ENCODE measurements around the gene G3BP1. TPM values are rescaled to one million over a fixed set of nuclear protein-coding genes. Genes with fewer than 3 reads are reported as not detected.

The G3BP1 gene
- total RNA-seq, 1 experiment from 2014 or later = 157 TPM

DNA sequence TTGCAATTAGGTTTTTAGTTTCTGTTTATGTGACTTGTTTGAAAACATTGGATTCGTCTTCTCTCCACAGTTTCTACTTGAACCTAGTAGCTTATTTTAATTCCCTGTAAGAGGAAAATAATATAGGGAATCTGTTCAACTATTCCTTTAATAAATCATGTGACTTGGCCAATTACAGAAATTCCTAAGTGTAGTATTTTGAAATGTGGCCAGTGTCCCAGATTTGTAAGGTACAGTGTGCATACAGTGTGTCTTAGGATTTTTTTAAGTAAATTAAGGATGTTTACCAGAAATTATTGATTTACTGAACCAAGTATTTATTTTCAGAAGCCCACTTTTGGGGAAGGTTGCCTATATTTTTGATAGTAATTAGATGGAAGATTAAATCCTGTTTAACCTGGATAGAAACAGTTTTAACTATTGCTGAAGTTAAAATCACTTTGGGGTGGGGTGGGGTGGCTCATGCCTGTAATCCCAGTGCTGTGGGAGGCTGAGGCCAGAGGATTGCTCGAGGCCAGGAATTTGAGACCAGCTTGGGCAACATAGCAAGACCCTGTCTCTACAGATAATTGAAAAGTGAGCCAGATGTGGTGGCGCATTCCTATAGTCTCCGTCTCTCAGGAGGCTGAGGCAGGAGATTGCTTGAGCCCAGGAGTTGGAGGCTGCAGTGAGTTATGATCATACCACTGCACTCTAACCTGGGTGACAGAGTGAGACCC lies 36.9 kb downstream of the G3BP1 start:
- POLR2A ChIA-PET (ENCODE audit: unreplicated experiment) = no interaction called here
- Histone ChIP-seq H3K9me2 (replicated peaks; ENCODE audit: low read length) (no peaks in the 10 kb centered on the region), H3K79me2 (ENCODE audit: low read length) (peaks cover 34% of the 10 kb centered on the region), H3F3A (ENCODE audit: low read length, unreplicated experiment) (no peaks in the 10 kb centered on the region), H3K9ac (ENCODE audit: low read length) (no peak overlapping the region), H3K4me1 (ENCODE audit: insufficient read depth, low read length) (no peaks in the 10 kb centered on the region), H3K27me3 (ENCODE audit: low read length) (no peaks in the 10 kb centered on the region), H3K4me3 (ENCODE audit: low read length) (no peak overlapping the region), H3K9me3 (ENCODE audit: low read length) (no peaks in the 10 kb centered on the region), H3K4me2 (ENCODE audit: low read length) (no peak overlapping the region), H3K36me3 (ENCODE audit: low read depth, low read length) (peaks cover 85% of the 10 kb centered on the region), H4K20me1 (ENCODE audit: low read length) (peaks cover 27% of the 10 kb centered on the region), H3K27ac (ENCODE audit: low read length) (no peak overlapping the region), H2AFZ (ENCODE audit: low read length) (no peak overlapping the region)
- intact Hi-C loops (cut with micrococcal nuclease) = no loop called here
- ATAC-seq (no peak), DNase-seq (no peak)
- BruUV-seq (replicated peaks) = no TSS peak
- no peak for TF ChIP-seq EZH2phosphoT487 (IDR thresholded peaks at IDR 0.05; ENCODE audit: borderline replicate concordance, low read length)
- TF ChIP-seq, protein P1, sequence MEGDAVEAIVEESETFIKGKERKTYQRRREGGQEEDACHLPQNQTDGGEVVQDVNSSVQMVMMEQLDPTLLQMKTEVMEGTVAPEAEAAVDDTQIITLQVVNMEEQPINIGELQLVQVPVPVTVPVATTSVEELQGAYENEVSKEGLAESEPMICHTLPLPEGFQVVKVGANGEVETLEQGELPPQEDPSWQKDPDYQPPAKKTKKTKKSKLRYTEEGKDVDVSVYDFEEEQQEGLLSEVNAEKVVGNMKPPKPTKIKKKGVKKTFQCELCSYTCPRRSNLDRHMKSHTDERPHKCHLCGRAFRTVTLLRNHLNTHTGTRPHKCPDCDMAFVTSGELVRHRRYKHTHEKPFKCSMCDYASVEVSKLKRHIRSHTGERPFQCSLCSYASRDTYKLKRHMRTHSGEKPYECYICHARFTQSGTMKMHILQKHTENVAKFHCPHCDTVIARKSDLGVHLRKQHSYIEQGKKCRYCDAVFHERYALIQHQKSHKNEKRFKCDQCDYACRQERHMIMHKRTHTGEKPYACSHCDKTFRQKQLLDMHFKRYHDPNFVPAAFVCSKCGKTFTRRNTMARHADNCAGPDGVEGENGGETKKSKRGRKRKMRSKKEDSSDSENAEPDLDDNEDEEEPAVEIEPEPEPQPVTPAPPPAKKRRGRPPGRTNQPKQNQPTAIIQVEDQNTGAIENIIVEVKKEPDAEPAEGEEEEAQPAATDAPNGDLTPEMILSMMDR (conservative IDR thresholded peaks at IDR 0.05; ENCODE audit: low read depth, low read length) = no peak
- no peak for TF ChIP-seq EZH2 (IDR thresholded peaks at IDR 0.05; ENCODE audit: low read length, unreplicated experiment)
- CTCF ChIA-PET = no interaction called here

DNA sequence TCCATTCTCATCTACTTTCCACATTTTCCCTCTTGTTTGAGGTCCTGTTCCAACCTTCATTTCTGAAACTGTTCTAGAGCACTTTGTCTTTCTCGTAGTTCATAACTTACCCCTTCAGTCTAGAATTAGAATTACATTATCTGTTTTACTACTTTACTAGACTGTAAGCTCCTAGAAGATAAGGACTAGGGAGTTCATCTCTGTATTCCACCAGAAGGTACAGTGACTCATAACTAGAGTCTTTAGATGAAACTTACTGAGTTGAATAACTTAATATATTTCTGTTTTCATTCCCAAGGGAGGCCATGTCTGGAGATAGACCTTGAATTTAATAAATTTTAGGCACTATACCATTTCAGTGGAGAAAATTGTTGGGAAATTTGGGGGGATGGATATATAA lies 38.7 kb downstream of the G3BP1 start:
- Histone ChIP-seq H3K4me3 (ENCODE audit: low read length) (no peak overlapping the region), H3K79me2 (ENCODE audit: low read length) (peaks cover 26% of the 10 kb centered on the region), H3F3A (ENCODE audit: low read length, unreplicated experiment) (no peaks in the 10 kb centered on the region), H3K36me3 (ENCODE audit: low read depth, low read length) (peaks cover 79% of the 10 kb centered on the region), H3K9me2 (replicated peaks; ENCODE audit: low read length) (no peaks in the 10 kb centered on the region), H4K20me1 (ENCODE audit: low read length) (peaks cover 28% of the 10 kb centered on the region), H2AFZ (ENCODE audit: low read length) (no peak overlapping the region), H3K9ac (ENCODE audit: low read length) (no peak overlapping the region), H3K9me3 (ENCODE audit: low read length) (no peaks in the 10 kb centered on the region), H3K4me2 (ENCODE audit: low read length) (no peak overlapping the region), H3K27me3 (ENCODE audit: low read length) (no peaks in the 10 kb centered on the region), H3K27ac (ENCODE audit: low read length) (no peak overlapping the region), H3K4me1 (ENCODE audit: insufficient read depth, low read length) (no peaks in the 10 kb centered on the region)
- ChIA-PET CTCF (no interaction called here), POLR2A (ENCODE audit: unreplicated experiment) (interaction anchor here (0.6 kb wide), 1 partner anchor 10 kb away, joined by 3 read pairs; no protein-coding TSS in a partner anchor)
- DNase-seq (no peak), ATAC-seq (no peak)
- TF ChIP-seq EZH2 (IDR thresholded peaks at IDR 0.05; ENCODE audit: low read length, unreplicated experiment) (no peak), EZH2phosphoT487 (IDR thresholded peaks at IDR 0.05; ENCODE audit: borderline replicate concordance, low read length) (no peak)
- TF ChIP-seq, protein P1 (conservative IDR thresholded peaks at IDR 0.05; ENCODE audit: low read depth, low read length) = no peak
- intact Hi-C loops (cut with micrococcal nuclease) = no loop called here
- BruUV-seq (replicated peaks) = no TSS peak

DNA sequence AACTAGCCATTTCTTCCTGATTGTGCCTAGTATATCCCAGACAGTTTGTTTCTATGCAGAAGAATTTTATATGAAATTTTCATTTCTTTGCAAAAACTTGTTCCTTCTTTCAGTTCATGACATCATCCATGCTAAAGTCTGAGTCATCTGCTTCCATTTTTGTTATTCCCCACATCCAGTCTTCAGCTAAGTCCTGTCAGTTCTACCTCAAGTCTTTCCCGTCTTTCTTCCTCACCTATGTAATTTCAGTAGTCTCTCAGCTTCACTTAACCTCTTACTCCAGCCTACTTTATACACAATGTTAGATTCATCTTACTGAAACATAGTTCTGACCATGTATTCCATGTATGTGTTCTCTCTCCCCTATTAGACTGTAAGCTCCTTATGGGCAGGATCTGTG lies 39.1 kb downstream of the G3BP1 start:
- Histone ChIP-seq H3K27ac (ENCODE audit: low read length) (no peak overlapping the region), H2AFZ (ENCODE audit: low read length) (no peak overlapping the region), H3K9ac (ENCODE audit: low read length) (no peak overlapping the region), H3K4me2 (ENCODE audit: low read length) (no peak overlapping the region), H3F3A (ENCODE audit: low read length, unreplicated experiment) (no peaks in the 10 kb centered on the region), H3K36me3 (ENCODE audit: low read depth, low read length) (peaks cover 78% of the 10 kb centered on the region), H4K20me1 (ENCODE audit: low read length) (peaks cover 24% of the 10 kb centered on the region; the same call in 1 of the 2 replicates), H3K4me1 (ENCODE audit: insufficient read depth, low read length) (no peaks in the 10 kb centered on the region), H3K27me3 (ENCODE audit: low read length) (no peaks in the 10 kb centered on the region), H3K9me3 (ENCODE audit: low read length) (no peaks in the 10 kb centered on the region), H3K79me2 (ENCODE audit: low read length) (peaks cover 21% of the 10 kb centered on the region), H3K9me2 (replicated peaks; ENCODE audit: low read length) (no peaks in the 10 kb centered on the region), H3K4me3 (ENCODE audit: low read length) (no peak overlapping the region)
- no peak for DNase-seq
- intact Hi-C loops (cut with micrococcal nuclease) = no loop called here
- ATAC-seq = no peak
- TF ChIP-seq EZH2 (IDR thresholded peaks at IDR 0.05; ENCODE audit: low read length, unreplicated experiment) (no peak), EZH2phosphoT487 (IDR thresholded peaks at IDR 0.05; ENCODE audit: borderline replicate concordance, low read length) (no peak)
- TF ChIP-seq, protein P1 (conservative IDR thresholded peaks at IDR 0.05; ENCODE audit: low read depth, low read length) = no peak
- BruUV-seq (replicated peaks) = no TSS peak
- CTCF ChIA-PET = no interaction called here
- POLR2A ChIA-PET (ENCODE audit: unreplicated experiment) = no interaction called here

Measured in PC-3 (cell line).